Testis (tissue), 2 donors: ENCODE results near the gene COG4.

Source experiments
- CTCF ChIP-seq, 3 experiments: fragments of 450-650 bp in 2 of 3; fragments of 200-600 bp in 1 of 3; sonication (generic) in 1 of 3; IDR thresholded peaks; one replicate each; pipeline ENCODE4 v1.5.1; 2016 to 2019; ENCODE audit warnings: antibody characterized with exemption in 3 of 3, mild to moderate bottlenecking in 2 of 3, moderate library complexity in 1 of 3
- POLR2A ChIP-seq: fragments of 450-650 bp; IDR thresholded peaks from one replicate; pipeline ENCODE4 v1.6.1; 2017; ENCODE audit warnings: antibody characterized with exemption, mild to moderate bottlenecking, moderate library complexity

GRCh38 chr16:70442344-70442743, 81.0 kb downstream of the COG4 start:
- TF ChIP-seq CTCF (IDR thresholded peaks at IDR 0.05) (no peak), POLR2A (no peak)
